PC-3 (cell line): ENCODE measurements around the gene FAM83D. TPM values are rescaled to one million over a fixed set of nuclear protein-coding genes. Genes with fewer than 3 reads are reported as not detected.

ENCODE experiments used
- ATAC-seq: fragments of 200-7000 bp; cut with Tn5 transposase; 2 replicates; pipeline ENCODE4 v1.9.1; 2020; ENCODE audit warnings: mild to moderate bottlenecking, moderate library complexity
- BruUV-seq: library from RNA; stranded (reverse); fragments of 400-500 nt; replicated peaks from 2 replicates; lab custom pipeline; 2021; lab: Mats Ljungman, UMichigan
- CTCF ChIA-PET: fragments of 300-600 bp; sonication (Branson Sonifier 250); formaldehyde crosslinking; loops from one replicate; lab custom pipeline; 2022; ENCODE audit warnings: antibody characterized with exemption; lab: Charles Lee
- POLR2A ChIA-PET: fragments of 300-600 bp; sonication (Branson Sonifier 250); formaldehyde crosslinking; loops from one replicate; lab custom pipeline; 2022; ENCODE audit warnings: antibody characterized with exemption; ENCODE audit not compliant: unreplicated experiment; lab: Charles Lee
- DNase-seq: peaks from one replicate; pipeline ENCODE4 v3.0.0-alpha.2; 2015
- H2AFZ ChIP-seq: fragments of 300-600 bp; sonication (generic); 2 replicates; pipeline ENCODE4 v1.6.0; 2016; ENCODE audit warnings: antibody characterized with exemption, low read length
- H3F3A ChIP-seq: fragments of 300-600 bp; sonication (generic); one replicate; pipeline ENCODE4 v1.6.0; 2017; ENCODE audit warnings: antibody characterized with exemption, low read length, control low read depth, mild to moderate bottlenecking; ENCODE audit not compliant: unreplicated experiment
- H3K27ac ChIP-seq: fragments of 300-600 bp; sonication (generic); 2 replicates; pipeline ENCODE4 v1.5.1; 2016; ENCODE audit warnings: mild to moderate bottlenecking, low read length
- H3K27me3 ChIP-seq: fragments of 300-600 bp; sonication (generic); 2 replicates; pipeline ENCODE4 v1.6.1; 2016; ENCODE audit warnings: low read length, mixed read lengths
- H3K36me3 ChIP-seq: fragments of 300-600 bp; sonication (generic); 2 replicates; pipeline ENCODE4 v1.6.1; 2016; ENCODE audit warnings: low read depth, mixed run types, low read length, mixed read lengths
- H3K4me1 ChIP-seq: fragments of 300-600 bp; sonication (generic); 2 replicates; pipeline ENCODE4 v1.5.1; 2016; ENCODE audit warnings: low read length; ENCODE audit not compliant: insufficient read depth
- H3K4me2 ChIP-seq: fragments of 300-600 bp; sonication (generic); 2 replicates; pipeline ENCODE4 v1.6.0; 2016; ENCODE audit warnings: low read length
- H3K4me3 ChIP-seq: fragments of 300-600 bp; sonication (generic); 2 replicates; pipeline ENCODE4 v1.5.1; 2016; ENCODE audit warnings: mild to moderate bottlenecking, low read length, mixed read lengths
- H3K79me2 ChIP-seq: fragments of 300-600 bp; sonication (generic); 2 replicates; pipeline ENCODE4 v1.6.1; 2017; ENCODE audit warnings: low read length, mixed read lengths
- H3K9ac ChIP-seq: fragments of 300-600 bp; sonication (generic); 2 replicates; pipeline ENCODE4 v1.6.0; 2016; ENCODE audit warnings: mild to moderate bottlenecking, low read length
- H3K9me2 ChIP-seq: fragments of 300-600 bp; sonication (generic); replicated peaks from 2 replicates; pipeline ENCODE4 v1.6.1; 2016; ENCODE audit warnings: mixed run types, low read length, mixed read lengths
- H3K9me3 ChIP-seq: fragments of 300-600 bp; sonication (generic); 2 replicates; pipeline ENCODE4 v1.6.1; 2016; ENCODE audit warnings: low read length, mixed read lengths
- H4K20me1 ChIP-seq: fragments of 300-600 bp; sonication (generic); 2 replicates; pipeline ENCODE4 v1.6.1; 2016; ENCODE audit warnings: low read length, mixed read lengths
- EZH2 ChIP-seq: fragments of 300-600 bp; sonication (generic); IDR thresholded peaks from one replicate; pipeline ENCODE4 v1.6.1; 2017; ENCODE audit warnings: antibody characterized with exemption, mild to moderate bottlenecking, low read length; ENCODE audit not compliant: unreplicated experiment
- EZH2phosphoT487 ChIP-seq: fragments of 300-600 bp; sonication (generic); IDR thresholded peaks from 2 replicates; pipeline ENCODE4 v1.6.1; 2018; ENCODE audit warnings: mild to moderate bottlenecking, antibody characterized with exemption, low read length, borderline replicate concordance
- intact Hi-C: fragments of 100-400 bp; cut with micrococcal nuclease; formaldehyde crosslinking; loops from 2 replicates; pipeline ENCODE4 v1.9.0; 2023
- total RNA-seq: library from RNA; depleted of rRNA; stranded (reverse); fragments of >200 nt; gene quantifications from 2 replicates; pipeline ENCODE4 v1.2.3, GENCODE V29; 2014
- TF ChIP-seq, protein P1 (sequence below): fragments of 300-600 bp; sonication (generic); conservative IDR thresholded peaks from 2 replicates; pipeline ENCODE4 v1.5.1; 2017; ENCODE audit warnings: antibody characterized with exemption, low read depth, mild to moderate bottlenecking, low read length

The FAM83D gene
- total RNA-seq, 1 experiment from 2014 or later, result 69.6 TPM

DNA sequence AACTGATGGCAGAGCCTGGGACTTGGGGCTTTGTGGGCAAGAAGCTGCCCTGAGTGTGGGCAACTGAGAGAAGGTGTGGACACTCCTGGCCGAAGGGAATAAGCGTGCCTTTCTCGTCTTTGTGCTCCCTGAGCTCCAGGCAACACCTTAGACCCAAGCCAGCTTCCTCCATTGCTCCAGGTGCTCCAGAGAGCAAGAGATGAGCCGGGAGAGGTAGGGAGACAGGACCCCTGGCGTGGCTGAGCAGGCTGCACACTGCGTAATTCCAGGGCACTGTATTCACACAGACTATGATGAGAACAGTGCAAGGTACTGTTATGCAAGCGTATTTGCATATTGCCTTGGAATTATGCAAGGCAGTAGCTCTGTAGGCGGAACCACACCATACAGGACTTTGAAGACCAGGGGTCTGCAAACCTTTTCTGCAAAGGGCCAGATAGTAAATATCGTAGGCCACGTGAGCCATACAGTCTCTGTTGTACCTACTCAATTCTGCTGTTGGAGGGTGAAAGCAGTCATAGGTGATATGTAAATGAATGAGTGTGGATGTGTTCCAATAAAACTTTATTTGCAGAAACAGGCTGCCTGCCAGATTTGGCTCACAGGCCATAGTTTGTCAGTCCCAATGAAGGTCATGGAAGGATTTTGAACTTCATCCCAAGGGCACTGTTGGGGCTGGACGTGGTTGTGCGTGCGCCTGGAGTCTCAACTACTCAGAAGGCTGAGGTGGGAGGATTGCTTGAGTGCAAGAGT lies 42.1 kb upstream of the FAM83D start:
- POLR2A ChIA-PET, result interaction anchor here (0.9 kb wide), 1 partner anchor 131 kb away, joined by 8 read pairs; no protein-coding TSS in a partner anchor
- CTCF ChIA-PET, result no interaction called here

GRCh38 chr20:38885357-38885756 lies 40.9 kb upstream of the FAM83D start:
- no peak for ATAC-seq

More for the DNA sequence above, 42.1 kb upstream of the FAM83D start:
- no peak overlapping the region for H3K4me2 ChIP-seq
- no peaks in the 10 kb centered on the region for H3K79me2 ChIP-seq
- H2AFZ ChIP-seq, result no peak overlapping the region
- intact Hi-C loops, result no loop called here
- no peaks in the 10 kb centered on the region for H3K9me3 ChIP-seq
- no TSS peak for BruUV-seq
- H3K9me2 ChIP-seq, result no peaks in the 10 kb centered on the region
- no peak overlapping the region for H3K4me3 ChIP-seq
- TF ChIP-seq, protein P1, sequence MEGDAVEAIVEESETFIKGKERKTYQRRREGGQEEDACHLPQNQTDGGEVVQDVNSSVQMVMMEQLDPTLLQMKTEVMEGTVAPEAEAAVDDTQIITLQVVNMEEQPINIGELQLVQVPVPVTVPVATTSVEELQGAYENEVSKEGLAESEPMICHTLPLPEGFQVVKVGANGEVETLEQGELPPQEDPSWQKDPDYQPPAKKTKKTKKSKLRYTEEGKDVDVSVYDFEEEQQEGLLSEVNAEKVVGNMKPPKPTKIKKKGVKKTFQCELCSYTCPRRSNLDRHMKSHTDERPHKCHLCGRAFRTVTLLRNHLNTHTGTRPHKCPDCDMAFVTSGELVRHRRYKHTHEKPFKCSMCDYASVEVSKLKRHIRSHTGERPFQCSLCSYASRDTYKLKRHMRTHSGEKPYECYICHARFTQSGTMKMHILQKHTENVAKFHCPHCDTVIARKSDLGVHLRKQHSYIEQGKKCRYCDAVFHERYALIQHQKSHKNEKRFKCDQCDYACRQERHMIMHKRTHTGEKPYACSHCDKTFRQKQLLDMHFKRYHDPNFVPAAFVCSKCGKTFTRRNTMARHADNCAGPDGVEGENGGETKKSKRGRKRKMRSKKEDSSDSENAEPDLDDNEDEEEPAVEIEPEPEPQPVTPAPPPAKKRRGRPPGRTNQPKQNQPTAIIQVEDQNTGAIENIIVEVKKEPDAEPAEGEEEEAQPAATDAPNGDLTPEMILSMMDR, result no peak
- TF ChIP-seq EZH2, result no peak
- no peak for TF ChIP-seq EZH2phosphoT487
- no peaks in the 10 kb centered on the region for H4K20me1 ChIP-seq
- H3K4me1 ChIP-seq, result no peaks in the 10 kb centered on the region
- H3F3A ChIP-seq, result no peaks in the 10 kb centered on the region
- no peak overlapping the region for H3K27ac ChIP-seq
- no peaks in the 10 kb centered on the region for H3K36me3 ChIP-seq
- no peak overlapping the region for H3K9ac ChIP-seq
- ATAC-seq (no peak), DNase-seq (no peak)
- 0 out of 2 replicates have a peak, but pooled peaks cover 3% of the 10 kb centered on the region for H3K27me3 ChIP-seq

More at GRCh38 chr20:38885357-38885756, 40.9 kb upstream of the FAM83D start:
- no peaks in the 10 kb centered on the region for H3F3A ChIP-seq
- H2AFZ ChIP-seq, result no peak overlapping the region
- intact Hi-C loops, result no loop called here
- H3K9ac ChIP-seq, result no peak overlapping the region
- no peak overlapping the region for H3K4me2 ChIP-seq
- H3K79me2 ChIP-seq, result no peaks in the 10 kb centered on the region
- ChIA-PET POLR2A (no interaction called here), CTCF (no interaction called here)
- DNase-seq, result no peak
- H4K20me1 ChIP-seq, result no peaks in the 10 kb centered on the region
- H3K4me1 ChIP-seq, result no peaks in the 10 kb centered on the region
- no peak overlapping the region for H3K4me3 ChIP-seq
- no peaks in the 10 kb centered on the region for H3K9me3 ChIP-seq
- H3K9me2 ChIP-seq, result no peaks in the 10 kb centered on the region
- H3K27me3 ChIP-seq, result no peaks in the 10 kb centered on the region
- TF ChIP-seq EZH2 (no peak), EZH2phosphoT487 (no peak)
- TF ChIP-seq, protein P1, result no peak
- BruUV-seq, result no TSS peak
- H3K36me3 ChIP-seq, result no peaks in the 10 kb centered on the region
- no peak overlapping the region for H3K27ac ChIP-seq
